Measurements from ENCODE around the gene CYP17A1.

CYP17A1 gene

DNA sequence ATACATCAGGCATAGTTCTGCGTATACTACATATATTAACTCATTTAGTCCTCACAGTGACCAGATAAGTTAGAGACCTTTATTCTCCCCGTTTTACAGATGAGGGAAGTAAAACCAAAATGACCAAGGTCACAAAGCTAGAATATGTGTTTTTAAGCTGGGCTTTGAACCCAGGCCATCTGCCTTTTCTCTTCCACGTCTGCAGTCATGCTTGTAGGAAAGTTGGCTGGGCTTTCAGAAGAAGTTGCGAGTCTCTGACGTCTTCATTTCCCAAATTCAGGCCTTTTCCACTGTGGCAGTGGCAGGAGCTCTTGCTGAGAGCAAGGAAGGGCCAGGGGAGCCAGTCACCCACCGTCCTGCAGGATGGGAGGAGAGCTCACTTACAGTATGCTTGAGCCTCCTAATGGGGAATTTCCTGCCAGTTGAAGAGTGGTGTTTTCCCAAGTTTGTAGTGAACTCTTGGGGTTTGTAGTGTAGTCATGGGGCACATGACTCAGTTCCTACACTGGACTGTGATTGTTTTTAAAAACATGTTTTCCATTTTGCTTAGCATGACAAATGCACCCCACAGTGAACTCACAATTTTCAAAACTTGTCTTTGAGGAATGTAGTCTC, 34.2 kb downstream of the CYP17A1 start:
- DNase-seq, result peak; percentile 29

GRCh38 chr10:102801978-102802377, 35.2 kb downstream of the CYP17A1 start:
- DNase-seq, result no peak

GRCh38 chr10:102801496-102801895, 35.7 kb downstream of the CYP17A1 start:
- DNase-seq, result no peak

DNA sequence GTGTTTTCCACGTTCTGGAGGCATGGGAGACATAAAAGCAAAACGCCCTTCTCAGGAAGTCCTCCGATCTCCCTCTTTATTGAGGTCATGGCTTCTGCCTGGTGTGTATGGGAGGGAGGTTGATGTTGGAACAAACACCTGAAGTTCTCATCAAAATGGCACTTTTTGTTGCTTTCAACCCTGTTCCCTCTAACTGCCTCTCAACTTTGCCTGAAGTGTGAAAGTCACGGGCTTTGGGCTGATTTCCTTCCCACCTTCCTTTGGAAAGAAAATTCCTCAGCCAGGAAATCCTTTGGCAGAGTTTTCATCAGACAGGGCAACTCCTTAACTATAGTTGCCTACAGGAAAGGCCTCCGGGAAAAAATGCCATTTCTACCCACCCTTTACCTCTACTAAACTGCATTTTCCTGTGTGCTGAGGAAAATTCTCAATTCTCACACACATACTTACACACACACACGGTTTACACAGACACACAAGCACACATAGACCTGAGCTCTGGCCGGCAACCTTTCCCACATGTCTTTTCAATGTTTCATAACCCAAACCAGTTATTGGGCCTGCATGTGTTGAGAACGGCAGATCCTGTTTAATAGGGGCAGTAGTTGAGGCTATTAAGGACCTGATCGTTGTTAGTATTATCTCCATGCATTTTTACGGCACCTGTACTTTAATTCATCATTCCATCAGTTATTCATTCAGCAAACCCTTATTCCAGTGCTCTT, 36.4 kb downstream of the CYP17A1 start:
- no peak for DNase-seq

- DNase-seq, result no peak
These were observed 37.3 kb downstream of the CYP17A1 start for GRCh38 chr10:102799691-102800471.

DNA sequence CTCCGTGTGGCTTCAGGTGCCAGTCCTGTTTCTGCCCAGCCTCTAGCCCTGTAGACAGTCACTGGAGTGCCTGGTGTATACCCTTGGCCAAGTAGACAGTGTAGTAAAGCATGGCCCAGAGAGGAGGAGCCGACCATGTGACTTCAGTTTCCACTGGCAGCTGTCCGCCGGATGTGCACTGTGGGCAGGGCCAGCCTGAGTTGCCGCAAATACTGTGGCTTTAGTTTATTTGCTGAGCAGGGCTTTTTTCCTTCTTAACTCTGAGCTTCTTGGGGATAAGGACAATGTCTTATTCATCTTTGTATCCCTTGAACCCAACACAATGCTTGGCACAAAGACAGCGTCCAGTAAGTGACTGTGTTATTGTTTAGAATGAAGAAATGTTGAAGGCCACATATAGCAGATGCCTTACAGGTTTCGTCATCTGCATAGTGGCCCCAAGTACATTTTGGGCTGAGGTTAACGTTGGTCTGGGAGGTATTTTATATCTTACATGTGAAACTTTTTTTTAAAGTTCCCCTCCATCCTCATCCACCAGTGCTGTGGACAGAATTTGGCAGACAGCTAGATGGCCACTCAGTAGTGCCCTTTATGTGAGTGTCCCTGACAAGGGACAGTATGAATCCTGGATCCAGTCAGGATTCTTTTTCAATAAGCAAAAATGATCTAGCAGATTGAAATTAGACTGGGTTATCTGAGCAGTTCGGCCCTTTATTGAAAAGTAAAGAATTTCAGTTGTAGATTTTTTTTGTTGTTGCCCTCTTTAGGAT, 40.6 kb downstream of the CYP17A1 start:
- peak; percentile 67 for DNase-seq

DNA sequence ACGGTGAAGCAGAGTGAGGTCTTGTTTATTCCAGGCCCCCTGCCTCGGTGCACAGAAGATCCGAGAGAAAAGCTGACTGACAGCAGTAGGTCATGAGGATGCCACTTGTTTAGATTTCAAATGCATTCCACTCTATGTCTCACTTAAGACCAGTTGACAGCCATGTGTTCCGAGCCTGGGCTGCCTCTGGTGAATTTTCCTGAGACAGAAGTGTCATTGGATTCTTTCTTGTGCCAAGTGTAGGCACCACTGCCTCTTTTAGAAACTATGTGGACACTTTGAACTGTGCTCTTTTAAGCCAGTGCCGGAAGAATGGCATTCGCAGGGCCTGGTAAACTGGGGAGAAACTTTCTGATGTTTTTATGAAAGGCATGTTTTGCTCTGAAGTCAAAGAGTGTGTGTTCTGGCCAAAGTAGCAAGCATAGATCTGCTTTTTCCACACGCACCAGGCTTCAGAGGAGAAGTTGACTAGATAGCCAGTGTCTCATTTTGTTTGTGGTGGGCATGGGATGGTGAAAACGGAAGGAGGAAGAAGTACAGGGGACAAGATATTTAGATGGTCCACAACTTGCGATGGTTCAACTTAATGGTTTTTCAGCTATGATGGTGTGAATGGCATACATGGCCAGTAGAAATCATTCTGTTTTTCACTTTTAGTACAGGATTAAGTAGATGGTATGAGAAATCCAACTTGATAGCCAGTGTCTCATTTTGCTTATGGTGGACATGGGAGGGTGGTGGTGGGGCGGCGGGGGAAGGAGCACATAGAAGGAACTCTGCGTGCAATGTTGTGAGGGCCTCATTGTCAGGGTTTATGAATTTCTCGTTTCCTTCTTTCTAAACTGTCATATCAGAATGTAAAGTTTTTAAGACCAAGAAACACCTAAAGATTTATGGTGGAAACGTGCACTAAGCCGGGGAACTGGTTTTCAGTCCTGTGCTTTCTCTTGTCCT, 41.5 kb downstream of the CYP17A1 start:
- no peak for DNase-seq

DNA sequence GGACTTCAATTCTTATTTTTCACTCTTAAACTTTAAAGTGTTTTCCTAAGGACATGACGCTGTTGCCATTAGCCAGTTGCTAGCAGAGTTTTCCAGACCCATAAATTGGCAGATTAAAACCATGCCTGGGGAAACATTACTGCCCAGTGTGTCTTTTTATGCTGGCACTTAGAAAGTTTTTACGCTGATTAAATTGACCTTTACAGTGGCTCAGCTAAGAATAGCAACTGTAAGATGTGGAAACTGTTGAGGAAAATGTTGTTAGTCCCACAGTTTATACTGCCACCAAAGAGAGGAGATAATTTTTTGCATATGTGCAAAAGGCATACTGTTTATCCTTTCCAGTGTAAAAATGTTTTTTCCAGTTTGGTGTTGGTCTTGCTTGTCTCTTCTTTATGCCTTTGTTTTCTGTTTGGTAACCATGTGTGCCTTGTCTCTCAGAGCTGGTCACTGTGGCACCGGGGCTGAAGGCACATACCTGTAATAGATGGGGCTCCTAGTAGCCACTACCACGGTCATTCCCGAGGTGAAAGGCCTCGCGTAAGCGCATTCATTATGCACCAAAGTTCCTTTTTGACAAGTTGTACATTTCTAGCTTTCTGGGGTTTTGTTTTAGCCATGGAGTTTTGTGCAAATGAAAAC, 45.3 kb downstream of the CYP17A1 start:
- no peak for DNase-seq

GRCh38 chr10:102785818-102786217, 51.4 kb downstream of the CYP17A1 start:
- DNase-seq, result no peak

GRCh38 chr10:102783568-102783967, 53.6 kb downstream of the CYP17A1 start:
- DNase-seq, result no peak

DNA sequence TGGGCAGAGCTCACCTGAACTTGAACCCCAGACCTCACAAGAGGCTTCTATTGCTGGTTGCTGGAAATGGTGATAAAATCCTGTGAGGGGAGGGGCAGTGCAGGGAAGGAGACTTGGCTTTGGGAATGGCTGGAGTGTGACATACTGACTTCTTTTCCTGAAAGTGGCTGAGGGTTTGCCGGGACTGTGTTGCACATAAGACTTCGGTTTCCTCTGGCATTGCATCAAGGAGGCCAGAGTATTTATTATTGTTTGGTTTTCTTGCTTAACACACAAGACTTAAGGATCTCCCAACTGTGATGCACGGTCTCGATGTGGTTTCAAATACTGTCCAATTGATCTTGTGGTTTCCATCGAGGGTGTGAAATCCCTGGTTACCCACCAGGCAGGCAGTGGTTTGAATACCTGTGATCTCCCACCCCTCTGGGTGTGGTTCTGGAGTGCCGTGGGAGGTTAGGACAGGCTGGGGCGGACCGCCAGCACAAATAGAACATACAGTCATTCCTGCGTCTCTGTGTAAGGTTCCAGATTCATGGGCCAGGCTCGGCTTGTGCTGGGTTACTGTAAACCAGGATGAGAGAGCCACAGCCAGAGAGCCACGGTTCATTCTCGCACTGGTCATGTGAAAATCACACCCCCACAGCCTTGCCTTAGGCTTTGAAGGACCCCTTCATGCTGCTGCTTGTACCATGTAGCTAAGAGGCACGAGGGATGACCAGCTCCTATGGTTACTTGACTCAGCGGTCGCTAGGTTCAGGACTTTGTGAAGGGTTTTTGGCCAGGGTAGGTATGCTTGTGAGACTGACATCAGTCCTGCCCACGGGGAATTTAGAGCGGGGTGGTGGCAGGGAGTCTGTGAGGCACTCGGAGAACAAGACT, 54.3 kb downstream of the CYP17A1 start:
- no peak for DNase-seq

DNA sequence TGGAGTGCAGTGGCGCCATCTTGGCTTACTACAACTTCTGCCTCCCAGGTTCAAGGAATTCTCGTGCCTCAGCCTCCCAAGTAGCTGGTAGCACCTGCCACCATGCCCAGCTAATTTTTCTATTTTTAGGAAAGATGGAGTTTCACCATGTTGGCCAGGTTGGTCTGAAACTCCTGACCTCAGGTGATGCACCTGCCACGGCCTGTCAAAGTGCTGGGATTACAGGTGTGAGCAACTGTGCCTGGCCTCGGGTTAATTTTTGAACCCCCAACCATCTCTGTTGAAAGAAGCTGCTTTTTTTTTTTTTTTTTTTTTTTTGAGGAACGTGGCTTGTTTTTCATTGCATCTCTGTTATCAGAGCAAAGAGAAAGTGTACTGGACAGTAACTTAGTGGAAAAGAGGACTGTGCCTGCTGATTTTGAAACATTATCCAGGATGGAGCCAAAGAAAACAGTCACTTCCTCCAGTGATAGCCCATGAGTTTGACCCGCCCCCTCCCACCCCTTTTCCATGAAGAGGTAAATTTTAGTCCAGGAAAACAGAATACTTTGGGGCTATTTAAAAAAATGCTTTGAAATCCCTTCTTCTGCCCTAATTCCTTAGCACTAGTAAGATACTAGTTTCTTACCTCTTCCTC, 55.2 kb downstream of the CYP17A1 start:
- no peak for DNase-seq

DNA sequence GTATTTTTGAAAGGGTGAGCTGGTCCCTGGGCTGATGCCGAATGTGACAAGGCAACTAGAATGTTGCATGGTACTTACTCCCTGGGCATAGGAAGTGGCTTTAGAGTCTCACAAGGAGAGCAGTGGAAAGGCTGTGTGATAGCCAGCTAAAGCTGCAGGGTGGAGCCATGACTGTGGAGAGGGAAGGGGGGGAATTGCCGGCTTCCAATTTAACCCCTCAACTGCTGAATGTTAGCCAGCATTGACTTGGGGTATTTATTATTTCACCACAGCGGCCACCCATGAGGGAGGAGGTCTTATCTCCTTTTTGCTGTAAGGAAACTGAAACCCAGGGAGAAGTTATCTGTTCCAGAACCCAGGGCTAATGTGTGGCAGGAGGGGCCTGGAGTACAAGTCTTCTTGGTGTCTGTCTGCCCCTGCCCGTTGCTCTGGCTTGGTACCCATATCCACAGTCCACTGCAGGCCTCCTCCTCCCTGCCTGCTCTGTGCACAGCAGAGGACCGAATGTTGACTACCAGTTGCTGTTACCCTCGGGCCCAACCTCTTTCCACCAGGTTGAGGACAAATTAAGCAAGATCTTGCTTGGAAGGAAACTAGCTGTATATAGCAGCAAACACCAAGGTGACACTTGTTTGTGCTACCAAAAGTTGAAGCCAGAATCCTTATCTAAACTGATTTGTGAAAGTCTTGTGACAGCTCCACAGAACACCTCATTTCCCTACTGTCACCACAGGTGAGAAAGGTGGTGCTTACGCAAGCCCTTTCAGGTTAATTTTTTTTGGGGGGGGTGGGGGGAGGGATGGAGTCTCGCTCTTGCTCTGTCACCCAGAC, 55.9 kb downstream of the CYP17A1 start:
- no peak for DNase-seq
